Activated T-helper 17 cell treated with anti-CD3 and anti-CD28 coated beads, Interleukin-2, amount 50 U/mL, for 72 hours (primary cell): Measurements from ENCODE around the gene PKNOX2. TPM values are rescaled to one million over a fixed set of nuclear protein-coding genes. Genes with fewer than 3 reads are reported as not detected.

Experiments used
- ATAC-seq: fragments of 150-1000 bp; cut with Tn5 transposase; replicated peaks from 2 replicates; pipeline ENCODE4 v1.10.0; 2021; ENCODE audit warnings: mild to moderate bottlenecking, moderate library complexity
- H3K27ac Mint-ChIP-seq: one replicate; pipeline ENCODE4 v1.8.0; 2022; ENCODE audit warnings: mixed read lengths
- H3K27me3 Mint-ChIP-seq: one replicate; pipeline ENCODE4 v1.8.0; 2022; ENCODE audit warnings: mixed read lengths
- H3K36me3 Mint-ChIP-seq: one replicate; pipeline ENCODE4 v1.8.0; 2022; ENCODE audit warnings: low read depth, mild to moderate bottlenecking, mixed read lengths
- H3K4me1 Mint-ChIP-seq: one replicate; pipeline ENCODE4 v1.8.0; 2022; ENCODE audit warnings: mixed read lengths
- H3K4me3 Mint-ChIP-seq: one replicate; pipeline ENCODE4 v1.8.0; 2022; ENCODE audit warnings: mild to moderate bottlenecking, mixed read lengths
- H3K9me3 Mint-ChIP-seq: one replicate; pipeline ENCODE4 v1.8.0; 2022; ENCODE audit warnings: mixed read lengths
- total RNA-seq, 2 donors: library from RNA; stranded (reverse); gene quantifications; one replicate each; pipeline ENCODE4 v1.2.3, GENCODE V29; 2022

PKNOX2 gene
- total RNA-seq, 2 donors from 2014 or later: not detected

- Mint-ChIP-seq H3K9me3 (no peaks in the 10 kb centered on the region), H3K27me3 (peaks cover 31% of the 10 kb centered on the region), H3K4me1 (no peaks in the 10 kb centered on the region), H3K36me3 (no peaks in the 10 kb centered on the region), H3K27ac (no peak overlapping the region), H3K4me3 (no peak overlapping the region)
- no peak for ATAC-seq
These were observed 163.1 kb downstream of the PKNOX2 start for GRCh38 chr11:125327518-125328224.

GRCh38 chr11:125328225-125328580 is 163.7 kb downstream of the PKNOX2 start:
- H3K9me3 Mint-ChIP-seq: no peaks in the 10 kb centered on the region
- H3K27ac Mint-ChIP-seq: no peak overlapping the region
- ATAC-seq: no peak
- no peak overlapping the region for H3K4me3 Mint-ChIP-seq
- no peaks in the 10 kb centered on the region for H3K36me3 Mint-ChIP-seq
- no peaks in the 10 kb centered on the region for H3K4me1 Mint-ChIP-seq
- H3K27me3 Mint-ChIP-seq: peaks cover 31% of the 10 kb centered on the region

- H3K4me3 Mint-ChIP-seq: no peak overlapping the region
- no peak for ATAC-seq
- no peak overlapping the region for H3K27ac Mint-ChIP-seq
- H3K9me3 Mint-ChIP-seq: no peaks in the 10 kb centered on the region
- H3K27me3 Mint-ChIP-seq: peaks cover 22% of the 10 kb centered on the region
- H3K36me3 Mint-ChIP-seq: no peaks in the 10 kb centered on the region
- no peaks in the 10 kb centered on the region for H3K4me1 Mint-ChIP-seq
These were observed 165.2 kb downstream of the PKNOX2 start for GRCh38 chr11:125329786-125330185.

DNA sequence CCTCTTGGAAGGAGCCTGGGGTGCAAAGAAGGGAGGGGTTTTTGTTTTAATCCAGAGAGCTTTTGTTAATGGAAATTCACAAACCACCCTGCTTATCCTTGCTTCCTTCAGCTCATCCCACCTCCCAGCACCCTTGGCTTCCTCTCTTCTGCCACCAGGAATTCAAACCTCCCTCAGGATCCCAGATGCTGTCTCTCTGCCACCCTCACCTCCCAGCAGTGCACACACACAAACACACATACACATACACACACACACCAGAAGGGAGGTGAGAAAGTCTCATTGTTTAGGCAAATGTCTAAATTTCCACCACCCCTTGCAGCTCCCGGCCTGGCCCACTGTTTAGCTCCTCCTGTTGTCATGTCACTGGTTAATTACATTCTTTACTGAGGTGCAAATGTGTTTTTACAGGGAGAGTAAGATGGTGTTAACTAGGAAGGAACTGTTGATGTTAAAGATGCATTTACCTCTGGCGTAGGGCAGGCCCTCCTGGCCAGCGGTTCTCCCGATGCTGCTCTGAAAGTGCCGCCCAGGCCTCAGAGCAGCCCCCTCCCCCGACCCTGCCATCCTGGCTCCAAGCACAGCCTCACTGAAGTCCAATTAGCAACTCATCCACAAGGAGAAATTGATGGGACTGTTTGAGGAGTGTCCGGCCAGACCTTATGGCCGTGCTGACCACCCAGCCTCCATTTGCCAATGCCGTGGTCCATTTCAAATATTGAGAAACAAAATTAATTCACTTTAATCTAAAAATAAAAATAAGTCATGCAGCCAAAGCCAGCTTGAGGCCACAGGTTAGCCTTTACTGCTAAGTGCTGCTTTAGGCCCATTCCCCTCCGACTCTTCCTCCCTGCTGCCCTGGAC is 166.1 kb downstream of the PKNOX2 start:
- no peaks in the 10 kb centered on the region for H3K9me3 Mint-ChIP-seq
- H3K27me3 Mint-ChIP-seq: peaks cover 22% of the 10 kb centered on the region
- no peak for ATAC-seq
- no peaks in the 10 kb centered on the region for H3K4me1 Mint-ChIP-seq
- no peak overlapping the region for H3K27ac Mint-ChIP-seq
- H3K36me3 Mint-ChIP-seq: no peaks in the 10 kb centered on the region
- no peak overlapping the region for H3K4me3 Mint-ChIP-seq

DNA sequence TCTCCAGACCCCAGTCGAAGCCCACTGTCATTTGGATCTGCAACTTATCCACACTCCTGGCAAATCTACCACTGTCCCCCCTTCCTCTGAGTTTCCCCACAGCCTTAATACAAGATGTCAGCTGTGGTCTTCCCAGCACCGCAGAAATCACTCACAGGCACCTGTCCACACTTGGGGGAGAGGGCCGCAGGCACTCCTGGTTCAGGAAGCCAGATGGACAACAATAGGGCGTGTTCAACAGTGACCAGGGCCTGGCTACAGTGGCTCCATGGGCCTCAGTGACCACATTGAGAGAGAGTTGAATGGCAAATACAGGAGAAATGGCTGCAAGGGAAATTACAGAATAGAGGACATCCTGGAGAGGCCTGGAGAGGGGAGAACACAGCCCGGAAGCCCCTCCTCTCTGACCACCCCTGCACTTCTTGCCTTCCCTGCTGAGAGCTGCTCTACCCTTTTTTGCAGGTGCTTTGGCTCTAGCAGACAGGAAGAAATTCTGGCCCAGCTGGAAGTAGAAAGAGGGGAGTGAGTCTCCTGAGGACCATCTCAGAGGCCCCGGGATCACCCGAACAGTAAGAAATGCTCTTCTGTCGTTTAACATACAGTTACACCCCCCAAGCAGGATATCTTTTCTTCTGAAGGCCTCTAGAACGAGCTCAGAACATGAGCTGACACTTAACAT is 166.9 kb downstream of the PKNOX2 start:
- Mint-ChIP-seq H3K27ac (no peak overlapping the region), H3K4me1 (no peaks in the 10 kb centered on the region), H3K9me3 (no peaks in the 10 kb centered on the region), H3K4me3 (no peak overlapping the region), H3K36me3 (no peaks in the 10 kb centered on the region), H3K27me3 (peaks cover 17% of the 10 kb centered on the region)
- no peak for ATAC-seq

DNA sequence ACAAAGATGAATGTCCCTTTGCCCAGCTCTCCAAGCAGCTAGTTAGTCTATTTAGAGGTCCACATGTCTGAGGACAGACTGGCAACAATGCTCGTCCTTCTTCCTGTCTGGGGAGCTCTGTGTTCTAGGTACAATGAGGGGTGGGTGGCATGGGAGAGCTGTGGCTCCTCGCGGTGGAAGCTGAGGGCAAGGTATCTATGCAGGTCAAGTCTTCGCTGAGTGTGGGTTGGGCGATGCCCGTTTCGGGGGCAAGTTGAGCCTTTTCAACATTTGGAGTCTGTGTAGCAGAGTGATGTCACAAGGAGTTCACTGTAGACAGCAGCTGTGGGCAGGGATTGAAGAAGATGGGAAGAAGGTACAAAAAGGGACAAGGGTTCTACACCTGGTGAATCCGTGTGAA is 168.3 kb downstream of the PKNOX2 start:
- no peaks in the 10 kb centered on the region for H3K4me1 Mint-ChIP-seq
- H3K36me3 Mint-ChIP-seq: no peaks in the 10 kb centered on the region
- ATAC-seq: no peak
- H3K4me3 Mint-ChIP-seq: no peak overlapping the region
- peaks cover 17% of the 10 kb centered on the region for H3K27me3 Mint-ChIP-seq
- no peak overlapping the region for H3K27ac Mint-ChIP-seq
- no peaks in the 10 kb centered on the region for H3K9me3 Mint-ChIP-seq

DNA sequence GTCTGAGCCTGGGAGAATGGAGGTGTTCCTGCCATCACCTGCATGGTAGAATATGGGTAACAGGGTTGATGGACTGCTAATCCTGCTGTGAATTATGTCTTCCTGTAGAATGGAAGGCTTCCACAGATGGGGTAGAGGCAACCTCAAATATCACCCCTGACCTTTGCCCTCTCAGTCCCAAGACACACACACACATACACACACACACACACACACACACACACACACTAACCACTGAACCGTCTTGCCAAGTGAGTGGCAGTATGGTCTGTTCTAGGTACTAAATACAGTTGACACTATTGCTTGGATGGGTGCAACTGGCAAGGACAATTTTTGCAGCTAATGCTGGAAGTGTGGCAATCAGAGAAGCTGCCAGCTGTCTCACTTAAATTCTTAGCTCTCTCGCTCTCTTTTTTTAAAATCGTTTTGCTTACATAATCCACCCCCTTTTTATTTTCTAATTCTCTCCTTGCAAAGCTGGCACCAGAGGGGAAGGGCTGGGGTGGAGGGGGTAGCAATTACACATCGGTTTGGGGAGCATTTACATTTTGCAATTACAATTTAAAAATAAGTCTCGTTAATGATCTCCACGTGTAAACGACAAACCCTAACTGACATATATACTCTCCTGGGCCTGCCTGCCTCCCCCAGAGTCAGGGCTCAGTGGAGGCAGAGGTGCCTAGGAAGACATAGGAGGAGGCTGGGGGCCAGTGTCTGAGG is 169.0 kb downstream of the PKNOX2 start:
- Mint-ChIP-seq H3K27ac (no peak overlapping the region), H3K4me1 (no peaks in the 10 kb centered on the region), H3K4me3 (no peak overlapping the region), H3K27me3 (peaks cover 17% of the 10 kb centered on the region), H3K36me3 (no peaks in the 10 kb centered on the region), H3K9me3 (no peaks in the 10 kb centered on the region)
- ATAC-seq: no peak

DNA sequence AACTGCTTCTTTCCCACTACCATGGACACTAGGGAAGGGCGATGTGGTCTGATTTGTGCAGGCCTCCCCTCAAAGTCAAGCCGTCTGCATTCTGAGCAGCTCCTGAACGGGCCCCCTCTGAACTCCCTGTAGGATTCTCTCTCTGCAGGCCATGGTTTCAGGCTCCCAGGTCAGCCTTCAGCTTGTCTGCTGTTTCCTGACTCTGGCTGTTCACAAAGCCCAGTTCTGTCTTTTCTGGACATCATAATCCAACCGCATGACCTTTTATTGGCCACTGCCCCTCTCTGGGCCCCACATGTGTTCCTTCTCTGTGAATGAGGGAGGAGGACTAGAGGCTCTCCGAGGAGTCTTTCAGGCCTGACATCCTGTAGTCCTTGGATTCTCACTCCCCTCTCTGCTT is 170.6 kb downstream of the PKNOX2 start:
- H3K27ac Mint-ChIP-seq: no peak overlapping the region
- no peaks in the 10 kb centered on the region for H3K4me1 Mint-ChIP-seq
- H3K27me3 Mint-ChIP-seq: peaks cover 8% of the 10 kb centered on the region
- H3K36me3 Mint-ChIP-seq: no peaks in the 10 kb centered on the region
- H3K4me3 Mint-ChIP-seq: no peak overlapping the region
- ATAC-seq: no peak
- no peaks in the 10 kb centered on the region for H3K9me3 Mint-ChIP-seq

DNA sequence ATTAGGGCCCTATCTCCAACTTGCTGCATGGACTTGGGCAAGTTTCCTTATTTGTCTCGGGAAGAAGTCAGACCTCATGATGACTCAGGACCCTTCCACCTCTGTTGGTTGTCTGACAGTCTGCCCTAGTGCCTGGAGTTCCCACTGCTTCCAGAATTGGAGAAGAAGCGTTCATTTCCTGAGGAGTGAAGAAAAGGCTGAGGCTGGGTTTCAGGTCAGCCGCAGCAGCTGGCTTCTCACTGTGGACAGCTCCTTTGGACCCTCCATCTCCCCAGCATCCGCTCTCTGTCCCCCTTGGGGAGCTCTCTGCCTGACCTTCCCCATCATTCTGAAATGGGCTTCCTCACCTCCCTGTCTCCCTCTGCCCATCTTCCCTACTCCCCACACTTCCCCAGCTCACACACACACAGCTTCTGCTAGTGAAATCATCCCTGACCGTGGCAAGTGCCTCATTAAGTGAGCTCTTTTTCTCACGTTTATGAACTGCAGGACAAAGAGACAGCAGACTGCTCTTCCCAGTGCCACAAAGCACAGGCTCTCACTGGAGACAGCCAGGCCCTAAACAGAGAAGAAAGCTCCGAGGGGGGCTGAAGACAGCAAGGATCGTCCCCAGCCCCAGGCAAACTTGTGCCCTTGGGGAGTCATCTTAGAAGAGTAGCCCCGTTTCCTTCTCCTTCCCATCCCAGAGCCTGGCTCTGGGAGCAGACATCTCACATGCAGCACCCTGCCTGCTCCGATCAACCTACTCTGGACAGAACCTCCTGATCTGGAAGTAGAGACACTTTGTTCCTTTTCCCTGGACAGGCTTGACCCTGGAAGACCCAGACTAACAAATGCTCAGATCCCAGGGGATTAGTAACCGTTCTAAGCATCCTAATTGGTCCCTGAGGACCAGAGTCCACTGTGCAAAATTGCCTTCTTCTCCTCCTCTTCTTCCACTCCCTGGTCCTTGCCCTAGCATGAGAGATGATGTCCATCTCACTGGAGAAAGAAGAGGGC is 173.6 kb downstream of the PKNOX2 start:
- H3K27me3 Mint-ChIP-seq: no peaks in the 10 kb centered on the region
- no peak for ATAC-seq
- no peaks in the 10 kb centered on the region for H3K9me3 Mint-ChIP-seq
- H3K4me3 Mint-ChIP-seq: no peak overlapping the region
- no peaks in the 10 kb centered on the region for H3K36me3 Mint-ChIP-seq
- H3K4me1 Mint-ChIP-seq: no peaks in the 10 kb centered on the region
- no peak overlapping the region for H3K27ac Mint-ChIP-seq

DNA sequence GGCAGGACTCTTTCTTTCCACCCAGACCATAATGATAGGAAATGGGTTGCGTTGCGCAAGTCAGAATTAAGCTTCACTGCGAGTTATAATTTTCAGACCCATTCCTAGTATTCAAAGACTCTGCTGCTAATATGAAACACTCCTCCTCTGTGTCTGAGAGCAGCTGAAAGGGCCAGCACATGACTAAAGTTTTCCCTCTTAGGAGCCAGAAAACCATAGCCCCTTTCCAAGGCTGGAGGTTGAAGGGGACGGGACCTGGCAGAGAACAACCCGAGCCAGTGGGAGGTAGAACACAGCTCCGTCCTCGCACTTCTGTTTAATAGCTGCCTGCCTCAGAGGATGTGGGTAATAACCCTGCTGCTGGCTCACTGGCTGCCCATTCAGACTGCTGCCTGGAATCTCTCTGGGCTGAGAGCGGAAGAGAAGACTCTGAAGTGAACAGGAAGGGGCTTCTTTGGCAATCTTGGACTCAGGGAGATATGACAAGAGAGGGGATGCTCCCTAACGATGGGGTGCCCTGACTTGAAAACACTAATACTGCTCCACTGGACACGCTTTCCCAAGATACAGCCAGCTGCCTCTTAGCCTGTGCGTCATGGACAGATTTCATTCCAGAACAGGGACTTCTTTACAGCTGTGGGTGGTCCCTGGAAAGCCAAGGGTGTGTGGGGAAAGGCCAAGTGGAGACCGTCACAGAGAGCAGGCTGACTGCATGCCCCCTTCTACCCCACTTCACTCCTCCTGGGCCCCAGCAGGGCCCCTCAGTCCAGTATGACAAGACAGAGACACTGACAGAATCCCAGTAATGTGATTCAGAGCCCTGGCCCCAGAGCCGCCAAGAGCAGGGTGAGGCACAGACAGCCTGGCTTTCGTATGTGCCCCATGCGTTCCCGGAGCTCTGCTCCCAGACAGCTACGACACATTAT is 174.6 kb downstream of the PKNOX2 start:
- no peaks in the 10 kb centered on the region for H3K36me3 Mint-ChIP-seq
- H3K27ac Mint-ChIP-seq: no peak overlapping the region
- no peak for ATAC-seq

DNA sequence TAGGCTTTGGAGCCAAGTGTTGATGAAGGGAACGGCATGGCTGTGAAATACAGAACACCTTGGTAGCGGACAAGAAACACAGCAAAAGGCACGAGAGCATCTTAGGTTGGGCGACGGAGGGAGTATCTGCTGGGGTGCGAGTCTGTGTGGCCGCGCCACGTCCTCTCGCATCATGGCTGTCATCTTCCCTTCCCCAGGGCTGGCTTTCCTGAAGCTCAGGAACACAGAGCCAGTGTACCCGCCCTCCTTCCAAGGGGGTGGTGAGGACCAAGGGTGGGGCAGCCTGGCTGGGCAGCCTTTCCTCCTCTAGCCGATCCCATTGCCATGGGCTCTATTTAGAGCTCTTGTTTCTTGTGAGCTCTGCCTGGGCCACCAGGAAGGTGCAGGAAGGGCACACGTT is 177.1 kb downstream of the PKNOX2 start:
- Mint-ChIP-seq H3K27ac (no peak overlapping the region), H3K4me1 (no peaks in the 10 kb centered on the region), H3K27me3 (peaks cover 11% of the 10 kb centered on the region), H3K36me3 (no peaks in the 10 kb centered on the region), H3K4me3 (no peak overlapping the region), H3K9me3 (no peaks in the 10 kb centered on the region)
- ATAC-seq: no peak

More for the DNA sequence above, 174.6 kb downstream of the PKNOX2 start:
- Mint-ChIP-seq H3K27me3 (no peaks in the 10 kb centered on the region), H3K4me3 (no peak overlapping the region), H3K9me3 (no peaks in the 10 kb centered on the region), H3K4me1 (no peaks in the 10 kb centered on the region)

- no peak for ATAC-seq
- Mint-ChIP-seq H3K36me3 (no peaks in the 10 kb centered on the region), H3K27me3 (peaks cover 12% of the 10 kb centered on the region), H3K27ac (no peak overlapping the region), H3K4me1 (no peaks in the 10 kb centered on the region), H3K9me3 (no peaks in the 10 kb centered on the region), H3K4me3 (no peak overlapping the region)
These were observed 177.9 kb downstream of the PKNOX2 start for GRCh38 chr11:125342281-125342930.
